ENCODE measurements around the gene AP3M1.

- TF ChIP-seq POLR2AphosphoS5 (IDR thresholded peaks at IDR 0.05; ENCODE audit: low read depth, low read length) (no peak), TAF1 (IDR thresholded peaks at IDR 0.05; ENCODE audit: borderline replicate concordance, insufficient read depth, low read length) (no peak), REST (IDR thresholded peaks at IDR 0.05; ENCODE audit: insufficient read depth in 1 of 2, low read depth in 2 of 2, low read length in 2 of 2) (no peak), SIN3A (IDR thresholded peaks at IDR 0.05; ENCODE audit: borderline replicate concordance, insufficient read depth, low read length) (no peak)
Measured at GRCh38 chr10:74109452-74109851, 41.2 kb downstream of the AP3M1 start.

Measured in PFSK-1 (cell line).